Gastroesophageal sphincter (tissue), 3 donors: Measurements from ENCODE around the gene LCTL.

Experiments
- POLR2A ChIP-seq, 2 donors: fragments of 450-650 bp; IDR thresholded peaks; one replicate each; pipeline ENCODE4 v1.6.1; 2017; ENCODE audit warnings: antibody characterized with exemption in 2 of 2, mild to moderate bottlenecking in 2 of 2, moderate library complexity in 1 of 2
- TF ChIP-seq, protein P1 (sequence below), 4 experiments: fragments of 200-600 bp in 2 of 4; fragments of 450-650 bp in 2 of 4; sonication (generic) in 1 of 4; IDR thresholded peaks; one replicate each; pipeline ENCODE4 v1.5.1; 2017 to 2019; ENCODE audit warnings: antibody characterized with exemption in 4 of 4, mild to moderate bottlenecking in 2 of 4, moderate library complexity in 2 of 4

DNA sequence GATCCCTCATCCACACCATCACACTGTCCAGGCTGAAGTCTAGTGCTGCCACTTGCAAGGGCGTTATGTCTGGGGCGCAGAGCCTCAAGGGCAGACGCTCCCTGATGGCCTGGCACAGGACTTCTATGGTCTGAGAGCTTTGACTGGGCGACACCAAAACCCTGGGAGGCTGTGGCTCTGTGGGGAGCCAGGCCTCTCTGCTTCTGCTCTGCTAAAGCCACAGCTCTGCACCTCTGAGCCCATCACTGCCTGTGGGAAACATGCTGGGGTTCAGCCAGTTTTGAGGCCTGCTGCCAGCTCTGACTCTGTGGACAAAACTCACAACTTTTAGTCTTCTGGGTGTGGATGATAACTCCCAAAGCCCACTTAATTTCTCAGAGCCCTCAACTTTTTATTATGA lies 6.3 kb upstream of the LCTL start:
- no peak for TF ChIP-seq POLR2A (IDR thresholded peaks at IDR 0.05)
- TF ChIP-seq, protein P1, sequence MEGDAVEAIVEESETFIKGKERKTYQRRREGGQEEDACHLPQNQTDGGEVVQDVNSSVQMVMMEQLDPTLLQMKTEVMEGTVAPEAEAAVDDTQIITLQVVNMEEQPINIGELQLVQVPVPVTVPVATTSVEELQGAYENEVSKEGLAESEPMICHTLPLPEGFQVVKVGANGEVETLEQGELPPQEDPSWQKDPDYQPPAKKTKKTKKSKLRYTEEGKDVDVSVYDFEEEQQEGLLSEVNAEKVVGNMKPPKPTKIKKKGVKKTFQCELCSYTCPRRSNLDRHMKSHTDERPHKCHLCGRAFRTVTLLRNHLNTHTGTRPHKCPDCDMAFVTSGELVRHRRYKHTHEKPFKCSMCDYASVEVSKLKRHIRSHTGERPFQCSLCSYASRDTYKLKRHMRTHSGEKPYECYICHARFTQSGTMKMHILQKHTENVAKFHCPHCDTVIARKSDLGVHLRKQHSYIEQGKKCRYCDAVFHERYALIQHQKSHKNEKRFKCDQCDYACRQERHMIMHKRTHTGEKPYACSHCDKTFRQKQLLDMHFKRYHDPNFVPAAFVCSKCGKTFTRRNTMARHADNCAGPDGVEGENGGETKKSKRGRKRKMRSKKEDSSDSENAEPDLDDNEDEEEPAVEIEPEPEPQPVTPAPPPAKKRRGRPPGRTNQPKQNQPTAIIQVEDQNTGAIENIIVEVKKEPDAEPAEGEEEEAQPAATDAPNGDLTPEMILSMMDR (IDR thresholded peaks at IDR 0.05) = no peak
